Smooth muscle cell of the brain vasculature (primary cell): ENCODE data around the gene TMEM72.

Experiments
- DNase-seq: peaks from one replicate; pipeline ENCODE4 v3.0.0-alpha.2; 2012; ENCODE audit warnings: low read depth, low spot score

The TMEM72 gene

GRCh38 chr10:44955413-44956070 lies 44.4 kb downstream of the TMEM72 start:
- no peak for DNase-seq

- no peak for DNase-seq
Observed at GRCh38 chr10:44956226-44956625, 45.1 kb downstream of the TMEM72 start.

GRCh38 chr10:44956717-44957706 lies 45.9 kb downstream of the TMEM72 start:
- no peak for DNase-seq

- no peak for DNase-seq
Observed at GRCh38 chr10:44958196-44958897, 47.2 kb downstream of the TMEM72 start.

GRCh38 chr10:44958898-44959246 lies 47.7 kb downstream of the TMEM72 start:
- no peak for DNase-seq

- no peak for DNase-seq
Observed at GRCh38 chr10:44959247-44960087, 48.3 kb downstream of the TMEM72 start, which contains the start of gene RASSF4. Gene RASSF4, plus strand, starts transcription at chr10:44959802. Its CDS starts 10,401 bp downstream, at chr10:44970203.

GRCh38 chr10:44960088-44960460 lies 48.9 kb downstream of the TMEM72 start:
- DNase-seq, result no peak

GRCh38 chr10:44960482-44961229 lies 49.5 kb downstream of the TMEM72 start:
- no peak for DNase-seq

- no peak for DNase-seq
Observed at GRCh38 chr10:44961230-44961571, 50.1 kb downstream of the TMEM72 start.

GRCh38 chr10:44961931-44962750 lies 51.0 kb downstream of the TMEM72 start:
- DNase-seq, result no peak

GRCh38 chr10:44962870-44963738 lies 52.0 kb downstream of the TMEM72 start:
- no peak for DNase-seq

- no peak for DNase-seq
Observed at GRCh38 chr10:44963772-44964633, 52.9 kb downstream of the TMEM72 start.

GRCh38 chr10:44965104-44965503 lies 54.0 kb downstream of the TMEM72 start:
- DNase-seq, result no peak

- no peak for DNase-seq
Observed at GRCh38 chr10:44965651-44966097, 54.5 kb downstream of the TMEM72 start.

GRCh38 chr10:44966129-44966815 lies 55.1 kb downstream of the TMEM72 start:
- DNase-seq, result no peak

- DNase-seq, result no peak
Observed at GRCh38 chr10:44966816-44967509, 55.8 kb downstream of the TMEM72 start.

- no peak for DNase-seq
Observed at GRCh38 chr10:44967616-44968015, 56.5 kb downstream of the TMEM72 start.
